ENCODE data around the gene MAPK12. TPM values are rescaled to one million over a fixed set of nuclear protein-coding genes. Genes with fewer than 3 reads are reported as not detected.

MAPK12 gene
- total RNA-seq, 4 donors from 2014 or later, result 12.3 to 32.0 (median 24.1) TPM

- no peaks in the 10 kb centered on the region for H3K9me3 ChIP-seq
- peaks cover 0 to 4% of the 10 kb centered on the region in 2 donors for H3K27me3 ChIP-seq
- TF ChIP-seq POLR2A (IDR thresholded peaks at IDR 0.05), result no peak
- TF ChIP-seq EP300 (IDR thresholded peaks at IDR 0.05), result no peak
- TF ChIP-seq, protein P1, sequence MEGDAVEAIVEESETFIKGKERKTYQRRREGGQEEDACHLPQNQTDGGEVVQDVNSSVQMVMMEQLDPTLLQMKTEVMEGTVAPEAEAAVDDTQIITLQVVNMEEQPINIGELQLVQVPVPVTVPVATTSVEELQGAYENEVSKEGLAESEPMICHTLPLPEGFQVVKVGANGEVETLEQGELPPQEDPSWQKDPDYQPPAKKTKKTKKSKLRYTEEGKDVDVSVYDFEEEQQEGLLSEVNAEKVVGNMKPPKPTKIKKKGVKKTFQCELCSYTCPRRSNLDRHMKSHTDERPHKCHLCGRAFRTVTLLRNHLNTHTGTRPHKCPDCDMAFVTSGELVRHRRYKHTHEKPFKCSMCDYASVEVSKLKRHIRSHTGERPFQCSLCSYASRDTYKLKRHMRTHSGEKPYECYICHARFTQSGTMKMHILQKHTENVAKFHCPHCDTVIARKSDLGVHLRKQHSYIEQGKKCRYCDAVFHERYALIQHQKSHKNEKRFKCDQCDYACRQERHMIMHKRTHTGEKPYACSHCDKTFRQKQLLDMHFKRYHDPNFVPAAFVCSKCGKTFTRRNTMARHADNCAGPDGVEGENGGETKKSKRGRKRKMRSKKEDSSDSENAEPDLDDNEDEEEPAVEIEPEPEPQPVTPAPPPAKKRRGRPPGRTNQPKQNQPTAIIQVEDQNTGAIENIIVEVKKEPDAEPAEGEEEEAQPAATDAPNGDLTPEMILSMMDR (IDR thresholded peaks at IDR 0.05), result peak; percentile 58 to 86 (median 63)
- peaks cover 0 to 45% (median 20%) of the 10 kb centered on the region in 4 donors for H3K4me1 ChIP-seq
- 38 to 44% methylated on average over 17 to 23 of the region's 25 CpGs for whole genome bisulfite sequencing, 2 donors
- H3K36me3 ChIP-seq, result peaks cover 0 to 8% (median 0%) of the 10 kb centered on the region in 3 donors
- H3K27ac ChIP-seq, result peak overlapping the region in 2 of 4 donors; percentile 77 to 79
- peak; percentile 63 to 80 for DNase-seq (ENCODE audit: low spot score in 2 of 2)
- H3K4me3 ChIP-seq, result peak overlapping the region in 2 of 4 donors; percentile 69 to 75
Observed at GRCh38 chr22:50252082-50253045, 9.1 kb downstream of the MAPK12 start.

DNA sequence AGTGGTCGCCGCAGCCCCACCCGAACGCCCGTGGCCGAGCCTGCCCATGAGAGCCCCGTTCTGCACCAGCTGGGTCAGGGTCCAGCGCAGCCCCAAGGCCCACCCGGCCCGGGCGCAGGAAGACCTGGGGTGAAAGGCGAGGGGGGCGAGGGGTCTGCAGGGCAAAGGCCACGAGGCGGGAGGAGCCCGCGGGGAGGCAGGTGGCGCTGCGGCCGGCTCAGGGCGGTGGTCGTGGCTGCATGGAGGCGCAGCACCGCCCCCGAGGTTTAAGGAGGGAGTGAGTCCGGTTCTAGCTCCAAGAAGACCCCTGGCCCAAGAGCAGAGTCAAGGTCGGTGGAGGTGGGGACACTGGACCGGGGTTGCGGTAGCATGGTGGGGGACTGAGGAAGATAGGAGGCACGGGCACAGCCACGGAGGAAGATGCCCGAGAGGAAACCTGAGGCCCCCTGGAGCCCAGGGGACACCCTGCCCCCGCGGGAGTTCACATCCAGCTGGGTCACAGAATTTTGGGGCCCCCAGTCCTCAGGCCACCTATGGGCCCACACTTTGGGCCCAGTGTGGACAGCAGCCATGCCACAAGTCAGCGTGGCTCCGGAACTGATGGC is 9.9 kb downstream of the MAPK12 start:
- no peak for TF ChIP-seq POLR2A (IDR thresholded peaks at IDR 0.05)
- TF ChIP-seq EP300 (IDR thresholded peaks at IDR 0.05), result no peak
- TF ChIP-seq, protein P1 (IDR thresholded peaks at IDR 0.05), result no peak
- H3K4me1 ChIP-seq, result peaks cover 0 to 49% (median 20%) of the 10 kb centered on the region in 4 donors
- 10 to 11% methylated on average over 24 to 35 of the region's 36 CpGs for WGBS, 2 donors

GRCh38 chr22:50250555-50251476 is 10.7 kb downstream of the MAPK12 start, which contains the start of gene HDAC10:
Gene HDAC10, minus strand, starts transcription at chr22:50251265. Its CDS starts 233 bp downstream, at chr22:50251032.
- H3K9me3 ChIP-seq, result no peaks in the 10 kb centered on the region
- H3K4me1 ChIP-seq, result peaks cover 0 to 57% (median 24%) of the 10 kb centered on the region in 4 donors
- H3K36me3 ChIP-seq, result peaks cover 0 to 23% (median 0%) of the 10 kb centered on the region in 3 donors
- 2 to 5% methylated on average over 3 to 41 of the region's 81 CpGs for WGBS, 2 donors
- TF ChIP-seq, protein P1 (IDR thresholded peaks at IDR 0.05), result no peak
- TF ChIP-seq POLR2A (IDR thresholded peaks at IDR 0.05) (no peak), EP300 (IDR thresholded peaks at IDR 0.05) (no peak)
- DNase-seq (ENCODE audit: low spot score in 2 of 2), result peak in 1 of 2 donors; percentile 45
- no peaks in the 10 kb centered on the region for H3K27me3 ChIP-seq
- peak within 1 kb of the TSS; percentile 45 to 75 (median 66) for H3K4me3 ChIP-seq
- peak within 1 kb of the TSS; percentile 7 to 82 (median 78) for H3K27ac ChIP-seq

More for the DNA sequence above, 9.9 kb downstream of the MAPK12 start:
- Histone ChIP-seq H3K36me3 (peaks cover 0 to 15% (median 0%) of the 10 kb centered on the region in 3 donors), H3K4me3 (peak overlapping the region; percentile 45 to 75 (median 66)), H3K27me3 (no peaks in the 10 kb centered on the region), H3K27ac (peak overlapping the region; percentile 7 to 82 (median 78)), H3K9me3 (no peaks in the 10 kb centered on the region)
- DNase-seq (ENCODE audit: low spot score in 2 of 2), result no peak

DNA sequence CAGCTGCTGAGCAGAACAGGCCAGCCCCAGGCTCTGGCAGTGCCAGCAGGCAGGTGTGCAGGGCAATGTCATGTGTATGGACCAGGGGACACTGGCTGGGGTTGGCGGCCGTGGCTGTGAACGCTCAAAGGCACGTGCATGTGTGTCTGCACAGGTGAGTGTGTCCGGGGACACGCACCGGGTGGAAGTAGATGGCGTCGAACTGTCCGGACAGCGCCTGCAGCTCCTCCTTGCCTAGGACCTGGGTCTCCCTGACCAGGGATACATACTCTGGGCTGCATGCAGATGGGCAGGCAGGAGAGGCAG is 11.3 kb downstream of the MAPK12 start:
- no peak for DNase-seq (ENCODE audit: low spot score in 2 of 2)
- H3K27ac ChIP-seq, result peak overlapping the region in 1 of 4 donors; percentile 77
- 75 to 79% methylated on average over 11 of the region's 11 CpGs for WGBS, 2 donors
- H3K36me3 ChIP-seq, result peaks cover 0 to 25% (median 0%) of the 10 kb centered on the region in 3 donors
- H3K4me3 ChIP-seq, result peak overlapping the region; percentile 45 to 75 (median 66)
- H3K4me1 ChIP-seq, result peaks cover 0 to 63% (median 29%) of the 10 kb centered on the region in 4 donors
- no peak for TF ChIP-seq EP300 (IDR thresholded peaks at IDR 0.05)
- TF ChIP-seq POLR2A (IDR thresholded peaks at IDR 0.05), result no peak
- TF ChIP-seq, protein P1 (IDR thresholded peaks at IDR 0.05), result no peak
- no peaks in the 10 kb centered on the region for H3K9me3 ChIP-seq
- no peaks in the 10 kb centered on the region for H3K27me3 ChIP-seq
